Measurements from ENCODE around the gene CNGA3.

- TF ChIP-seq EP300 (IDR thresholded peaks at IDR 0.05) (no peak), CTCF (IDR thresholded peaks at IDR 0.05) (no peak), POLR2A (IDR thresholded peaks at IDR 0.05) (no peak), POLR2AphosphoS5 (IDR thresholded peaks at IDR 0.05) (no peak)
Measured at GRCh38 chr2:98377544-98377943, 31.3 kb downstream of the CNGA3 start.

All from sigmoid colon (tissue), 4 donors.